ENCODE measurements around the gene KRT80. TPM values are rescaled to one million over a fixed set of nuclear protein-coding genes. Genes with fewer than 3 reads are reported as not detected.

Gene KRT80
- total and polyA plus RNA-seq, 2 donors (not counting 3 experiments of a cell fraction or from before 2014, with no cell fraction given), result 13.6 to 23.7 TPM

GRCh38 chr12:52234223-52234810 lies 42.5 kb upstream of the KRT80 start:
- Histone ChIP-seq H3K4me2 (ENCODE audit: insufficient read depth, low read length) (peak overlapping the region; percentile 34), H3K36me3 (ENCODE audit: control insufficient read depth in 2 of 2, extremely low read depth in 1 of 2, insufficient read depth in 2 of 2, low read length in 2 of 2) (no peaks in the 10 kb centered on the region), H3K27me3 (ENCODE audit: control insufficient read depth in 2 of 2, insufficient read depth in 2 of 2, low read length in 2 of 2) (no peaks in the 10 kb centered on the region), H3K4me3 (replicated peaks in 1 of 3; ENCODE audit: insufficient read depth in 1 of 3, low read depth in 1 of 3, low read length in 3 of 3) (peak overlapping the region in 1 of 3 experiments; percentile 33), H3K27ac (ENCODE audit: insufficient read depth, low read depth, low read length) (no peak overlapping the region), H3K9me3 (replicated peaks; ENCODE audit: control insufficient read depth, insufficient read depth, low read length) (no peaks in the 10 kb centered on the region), H3K4me1 (ENCODE audit: control insufficient read depth, extremely low read depth, insufficient read depth, low read length) (peaks cover 44% of the 10 kb centered on the region), H3K79me2 (ENCODE audit: control insufficient read depth, insufficient read depth, low read length) (peaks cover 7% of the 10 kb centered on the region), H4K20me1 (replicated peaks; ENCODE audit: control insufficient read depth, extremely low read depth, insufficient read depth, low read length) (no peaks in the 10 kb centered on the region), H2AFZ (ENCODE audit: low read depth, low read length) (no peak overlapping the region), H3K9ac (replicated peaks; ENCODE audit: extremely low read depth, insufficient read depth, low read length) (no peak overlapping the region), H3K9me1 (replicated peaks; ENCODE audit: control insufficient read depth, extremely low read depth, insufficient read depth, low read length) (no peaks in the 10 kb centered on the region)
- FAIRE-seq (no peak), DNase-seq (ENCODE audit: low read depth, low spot score) (no peak)
- dilution Hi-C loops (cut with MboI; ENCODE audit: extremely low pct_ligation_motif_present, low sequenced_read_pairs) (no loop called here), intact Hi-C loops (cut with micrococcal nuclease) (loop anchor here (5.0 kb wide), 1 partner anchor 93 kb away; no protein-coding TSS in a partner anchor)
- ChIA-PET CTCF (interaction anchor here (1.0 to 3.3 kb wide), 6 partner anchors 10 to 59 kb away, joined by 3 to 13 read pairs (median 8); no protein-coding TSS in a partner anchor), POLR2A (no interaction called here)
- BruUV-seq (replicated peaks), result no TSS peak
- TF ChIP-seq MAX (IDR thresholded peaks at IDR 0.05; ENCODE audit: insufficient read depth, insufficient read length) (no peak), GATA2 (IDR thresholded peaks at IDR 0.05; ENCODE audit: insufficient read depth, insufficient read length, low read depth, low read length) (no peak), JUN (IDR thresholded peaks at IDR 0.05; ENCODE audit: borderline replicate concordance, insufficient read depth, insufficient read length, low read depth) (no peak), POLR2A (IDR thresholded peaks at IDR 0.05; ENCODE audit: low read depth, low read length) (no peak), MYC (IDR thresholded peaks at IDR 0.05; ENCODE audit: low read depth, low read length) (no peak), FOS (IDR thresholded peaks at IDR 0.05; ENCODE audit: borderline replicate concordance, insufficient read depth, low read length) (no peak), CTCF (IDR thresholded peaks at IDR 0.05; ENCODE audit: extremely low read depth in 1 of 2, insufficient read depth in 1 of 2, low read depth in 1 of 2, low read length in 2 of 2) (no peak), POLR2AphosphoS5 (IDR thresholded peaks at IDR 0.05; ENCODE audit: insufficient read depth, low read depth, low read length) (no peak), EZH2 (IDR thresholded peaks at IDR 0.05; ENCODE audit: borderline replicate concordance, low read depth, low read length, severe bottlenecking) (no peak)

All from endothelial cell of umbilical vein (primary cell).